Measurements from ENCODE around the gene EFCAB6. TPM values are rescaled to one million over a fixed set of nuclear protein-coding genes. Genes with fewer than 3 reads are reported as not detected.

EFCAB6 gene
- total and polyA plus RNA-seq, 11 donors, result 0.53 to 2.3 (median 1.5) TPM

- no peaks in the 10 kb centered on the region for H3K36me3 ChIP-seq
- peaks cover 0 to 8% (median 0%) of the 10 kb centered on the region in 9 donors for H3K27me3 ChIP-seq
- no peaks in the 10 kb centered on the region for H3K4me1 ChIP-seq
- intact Hi-C loops (cut with DNase I), result no loop called here
- no peaks in the 10 kb centered on the region for H3K9me3 ChIP-seq
- H3K27ac ChIP-seq, result no peak overlapping the region
- 84 to 91% (median 89%) methylated on average over 15 to 16 of the region's 16 CpGs for WGBS, 4 donors
- ATAC-seq (no peak), DNase-seq (no peak)
- no peak overlapping the region for H3K4me3 ChIP-seq
- TF ChIP-seq POLR2A (IDR thresholded peaks at IDR 0.05) (no peak), CTCF (IDR thresholded peaks at IDR 0.05) (no peak)
Measured at GRCh38 chr22:43497956-43498855, 313.9 kb downstream of the EFCAB6 start.

DNA sequence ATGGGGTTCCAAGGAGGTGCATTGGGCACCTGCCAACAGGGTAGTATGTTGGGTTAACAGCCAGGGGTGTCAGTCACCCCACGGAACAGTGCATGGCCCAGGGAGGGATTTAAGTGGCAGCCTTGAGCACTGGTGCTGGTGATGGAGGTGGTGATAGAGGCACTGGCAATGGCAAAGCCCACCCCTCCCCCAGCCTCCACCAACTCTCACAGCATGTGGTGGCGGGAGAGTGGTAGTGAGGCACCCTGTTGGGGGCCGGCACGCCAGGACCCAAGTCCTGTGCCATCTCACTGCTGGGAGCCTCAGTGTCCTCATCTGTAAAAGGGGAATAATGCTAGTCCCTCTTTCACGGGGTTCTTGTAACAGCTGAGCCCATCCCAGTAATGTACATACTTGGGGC lies 318.8 kb downstream of the EFCAB6 start:
- peaks cover 0 to under 1% (median 0%) of the 10 kb centered on the region in 12 donors for H3K4me1 ChIP-seq
- no peaks in the 10 kb centered on the region for H3K36me3 ChIP-seq
- peaks cover 0 to 20% (median 0%) of the 10 kb centered on the region in 9 donors for H3K27me3 ChIP-seq
- no peak for ATAC-seq
- TF ChIP-seq POLR2A (IDR thresholded peaks at IDR 0.05) (no peak), CTCF (IDR thresholded peaks at IDR 0.05) (no peak)
- H3K27ac ChIP-seq, result no peak overlapping the region
- H3K9me3 ChIP-seq, result no peaks in the 10 kb centered on the region
- intact Hi-C loops (cut with DNase I), result no loop called here
- 80 to 92% (median 87%) methylated on average over 2 to 5 of the region's 5 CpGs for WGBS, 4 donors
- H3K4me3 ChIP-seq, result no peak overlapping the region
- DNase-seq, result no peak

GRCh38 chr22:43491737-43492136 lies 320.4 kb downstream of the EFCAB6 start:
- H3K27me3 ChIP-seq, result peaks cover 0 to 21% (median 0%) of the 10 kb centered on the region in 9 donors
- 88 to 100% (median 93%) methylated on average over 1 of the region's 1 CpG for WGBS, 4 donors

More at GRCh38 chr22:43491737-43492136, 320.4 kb downstream of the EFCAB6 start:
- DNase-seq (no peak), ATAC-seq (no peak)
- Histone ChIP-seq H3K27ac (no peak overlapping the region), H3K9me3 (no peaks in the 10 kb centered on the region), H3K4me3 (no peak overlapping the region), H3K36me3 (no peaks in the 10 kb centered on the region), H3K4me1 (peaks cover 0 to 3% (median 0%) of the 10 kb centered on the region in 12 donors)
- intact Hi-C loops (cut with DNase I), result no loop called here
- TF ChIP-seq POLR2A (IDR thresholded peaks at IDR 0.05) (no peak), CTCF (IDR thresholded peaks at IDR 0.05) (no peak)

Data from heart left ventricle (tissue), 16 donors.